Fibroblast of the aortic adventitia (primary cell): ENCODE data around the gene CD81. TPM values are rescaled to one million over a fixed set of nuclear protein-coding genes. Genes with fewer than 3 reads are reported as not detected.

ENCODE experiments used
- DNase-seq: peaks from one replicate; pipeline ENCODE4 v3.0.0-alpha.2; 2010; ENCODE audit warnings: low read depth
- H3K4me3 ChIP-seq: 2 replicates; pipeline ENCODE4 v1.5.1; 2011; ENCODE audit warnings: low read depth, mild to moderate bottlenecking, control low read depth, low read length, moderate library complexity
- CTCF ChIP-seq: IDR thresholded peaks from 2 replicates; pipeline ENCODE4 v1.5.1; 2011; ENCODE audit warnings: mild to moderate bottlenecking, low read length, control low read depth, inconsistent platforms; ENCODE audit not compliant: insufficient read depth
- total RNA-seq: library from RNA; depleted of rRNA; stranded (reverse); fragments of >200 nt; gene quantifications from 2 replicates; pipeline ENCODE4 v1.2.3, GENCODE V29; 2012; ENCODE audit warnings: low replicate concordance

CD81 gene
- total RNA-seq, 1 donor = 282 TPM

DNA sequence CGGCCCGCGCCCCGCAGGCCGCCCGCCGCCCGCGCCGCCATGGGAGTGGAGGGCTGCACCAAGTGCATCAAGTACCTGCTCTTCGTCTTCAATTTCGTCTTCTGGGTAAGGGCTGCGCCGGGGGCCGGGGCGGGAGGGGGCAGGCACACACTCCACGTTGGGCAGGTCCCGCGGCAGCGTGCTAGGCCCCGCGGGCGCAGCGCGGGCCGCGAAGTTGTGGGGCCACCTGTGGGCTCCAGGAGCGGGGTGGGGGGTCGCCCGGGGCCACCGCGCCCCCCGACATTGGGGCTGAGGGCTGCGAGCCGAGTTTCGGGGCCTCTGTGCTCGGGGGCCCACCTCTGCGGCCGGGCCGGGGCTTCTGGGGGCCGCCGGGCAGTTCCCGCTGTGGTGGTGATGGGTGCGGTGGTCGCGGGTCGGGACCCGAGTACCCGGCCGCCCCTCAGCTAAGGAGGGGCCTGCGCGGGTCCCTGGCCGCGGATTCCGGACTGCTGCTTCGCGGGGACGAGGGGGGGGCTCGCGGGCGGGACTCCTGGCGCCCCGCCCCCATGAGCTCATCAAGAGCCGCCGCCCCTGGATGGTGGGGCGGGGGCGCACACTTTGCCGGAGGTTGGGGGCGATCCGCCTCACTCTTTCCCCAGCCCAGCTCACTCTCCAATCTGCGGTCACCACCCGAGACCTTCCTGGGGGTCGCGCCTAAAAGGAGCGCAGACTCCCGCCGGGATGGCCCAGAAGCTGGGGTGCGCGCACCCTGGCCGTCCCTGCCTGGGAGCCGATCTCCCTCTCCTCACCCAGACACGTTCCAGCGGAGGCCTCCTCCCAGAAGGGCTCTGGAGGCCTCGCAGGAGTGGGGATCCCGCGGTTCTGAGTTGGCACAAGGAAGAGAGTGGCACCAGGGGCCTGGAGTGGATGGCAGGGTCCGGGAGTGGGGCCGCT is 667 bp downstream of the CD81 start:
- peak overlapping the region; percentile 86 for H3K4me3 ChIP-seq
- TF ChIP-seq CTCF = no peak
- no peak for DNase-seq

DNA sequence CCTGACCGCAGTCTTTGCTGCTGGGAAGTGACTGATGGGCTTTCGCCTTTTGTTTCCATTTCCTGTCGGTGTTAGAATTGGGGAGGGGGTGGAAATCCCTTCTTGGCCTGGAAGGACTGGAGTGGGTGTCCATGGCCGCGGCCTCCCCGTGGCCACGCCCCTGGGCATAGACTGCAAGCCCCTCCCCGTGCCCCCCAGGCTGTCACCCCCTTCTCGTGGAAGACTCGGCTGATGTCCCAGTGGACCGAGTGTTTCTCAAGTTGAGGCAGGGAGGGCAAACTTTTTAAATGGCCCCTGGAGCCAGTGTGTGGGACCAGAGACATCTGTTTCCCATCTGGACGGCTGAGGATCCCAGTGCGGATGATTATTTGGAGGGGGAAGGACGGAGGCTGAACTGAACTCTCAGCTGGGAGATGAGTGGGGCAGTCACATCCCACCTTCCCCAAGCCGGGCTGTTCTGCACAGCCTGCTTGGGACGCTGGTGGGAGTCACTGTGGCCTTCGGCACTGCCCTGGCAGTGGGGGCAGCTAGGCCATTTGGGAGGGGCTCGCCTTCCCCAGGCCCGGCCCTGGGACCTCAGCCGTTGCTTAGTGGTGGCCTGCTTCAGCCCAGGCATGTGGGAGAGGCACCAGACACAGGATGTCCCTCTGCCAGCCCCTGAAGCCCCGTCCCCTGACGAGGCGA is 1.6 kb downstream of the CD81 start:
- TF ChIP-seq CTCF = no peak
- H3K4me3 ChIP-seq = peak overlapping the region; percentile 86
- DNase-seq = peak; percentile 63

- TF ChIP-seq CTCF = no peak
- H3K4me3 ChIP-seq = peak overlapping the region; percentile 86
- no peak for DNase-seq
Observed at GRCh38 chr11:2379466-2380174, 2.5 kb downstream of the CD81 start.

- H3K4me3 ChIP-seq = peak overlapping the region; percentile 86
- no peak for DNase-seq
- TF ChIP-seq CTCF = no peak
Observed at GRCh38 chr11:2380396-2380795, 3.3 kb downstream of the CD81 start.

DNA sequence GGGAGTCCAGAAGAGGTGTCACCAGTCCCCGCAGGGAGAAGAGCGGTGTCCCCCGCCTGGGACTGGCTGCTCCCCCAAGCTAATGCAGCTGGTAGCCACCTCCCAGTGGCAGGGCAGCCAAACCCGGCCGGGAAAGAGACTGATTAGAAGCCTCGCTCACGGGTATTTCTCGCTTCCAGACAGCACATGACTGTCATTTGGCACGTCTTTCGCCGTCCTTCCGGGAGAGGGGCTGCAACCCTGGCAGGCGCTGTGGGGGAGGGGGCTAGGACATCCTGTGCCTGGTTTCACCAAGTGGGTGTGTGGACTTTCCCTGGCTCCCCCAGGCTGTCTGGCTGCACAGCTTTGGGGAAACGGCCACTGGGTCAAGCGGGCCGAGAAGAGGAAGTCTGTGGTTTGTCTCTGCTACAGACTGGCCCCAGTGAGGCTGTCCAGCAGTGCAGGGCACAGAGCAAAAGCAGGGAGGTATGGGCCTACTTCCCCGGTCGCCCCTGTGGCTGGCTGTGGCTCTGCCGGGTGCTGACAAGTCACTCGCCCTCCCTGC is 3.8 kb downstream of the CD81 start:
- peak overlapping the region; percentile 86 for H3K4me3 ChIP-seq
- no peak for TF ChIP-seq CTCF
- no peak for DNase-seq

- no peak for DNase-seq
Observed at GRCh38 chr11:2381494-2382128, 4.5 kb downstream of the CD81 start.

More at GRCh38 chr11:2381494-2382128, 4.5 kb downstream of the CD81 start:
- TF ChIP-seq CTCF = no peak
- H3K4me3 ChIP-seq = no peak overlapping the region
